Stimulated activated CD4-positive, alpha-beta T cell treated with anti-CD3 and anti-CD28 coated beads, Interleukin-12 subunit alpha, Interleukin-12 subunit beta, amount 100 ng/mL, for 48 hours (primary cell): ENCODE results near the gene GRIK1.
"Not testable (repeated sequence)": the region's sequence is repeated elsewhere in the genome, so short reads cannot be mapped to it uniquely, and the experiment has no call there.

Experiments
- DNase-seq, 3 donors: peaks; one replicate each; pipeline ENCODE4 v3.0.0-alpha.2; 2020; ENCODE audit warnings: low read depth in 2 of 3, low spot score in 1 of 3

Gene GRIK1

DNA sequence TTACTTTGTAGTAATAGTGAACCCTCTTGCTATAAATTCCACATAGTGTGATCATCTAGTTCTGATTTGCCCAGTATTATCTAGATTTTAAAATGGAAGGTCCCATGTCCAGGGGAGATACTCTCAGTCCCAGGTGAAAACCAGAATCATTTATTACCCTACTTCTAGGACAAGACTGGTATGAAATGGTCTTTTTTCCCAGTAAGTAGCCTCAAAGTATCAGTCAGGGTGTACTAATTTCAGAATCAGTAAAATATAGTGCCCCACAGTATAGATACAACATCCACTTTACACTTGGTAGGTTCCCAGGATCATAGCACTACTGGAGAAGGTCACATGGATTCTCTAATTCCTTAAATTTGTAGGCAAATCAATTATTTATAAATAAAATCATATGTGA lies 318.3 kb downstream of the GRIK1 start:
- DNase-seq, result no peak

DNA sequence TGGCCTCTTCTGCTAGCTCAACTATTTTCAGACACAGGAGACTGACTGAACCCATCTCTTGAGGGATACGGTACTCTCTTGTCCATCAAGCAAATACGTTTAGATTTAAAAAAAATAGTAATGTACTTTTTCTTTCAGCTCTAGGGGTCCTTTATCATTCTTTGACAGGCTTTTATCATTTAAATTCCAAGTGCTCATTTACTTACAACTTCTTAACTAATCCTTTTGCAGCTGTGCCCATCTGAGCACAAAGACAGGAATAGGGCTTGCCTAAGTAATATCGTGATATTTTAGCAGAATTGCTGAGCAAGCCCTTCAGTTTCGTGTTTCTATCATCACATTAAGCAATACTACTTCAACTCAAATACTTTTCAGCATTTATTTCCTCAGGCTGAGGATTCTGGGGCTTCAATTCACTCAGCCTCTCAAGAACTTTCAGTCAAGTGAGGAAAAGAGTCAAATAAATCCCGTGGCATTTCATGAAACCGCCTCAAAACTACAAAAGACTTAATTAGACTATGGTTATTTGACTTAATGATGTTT lies 323.5 kb downstream of the GRIK1 start:
- no peak for DNase-seq

DNA sequence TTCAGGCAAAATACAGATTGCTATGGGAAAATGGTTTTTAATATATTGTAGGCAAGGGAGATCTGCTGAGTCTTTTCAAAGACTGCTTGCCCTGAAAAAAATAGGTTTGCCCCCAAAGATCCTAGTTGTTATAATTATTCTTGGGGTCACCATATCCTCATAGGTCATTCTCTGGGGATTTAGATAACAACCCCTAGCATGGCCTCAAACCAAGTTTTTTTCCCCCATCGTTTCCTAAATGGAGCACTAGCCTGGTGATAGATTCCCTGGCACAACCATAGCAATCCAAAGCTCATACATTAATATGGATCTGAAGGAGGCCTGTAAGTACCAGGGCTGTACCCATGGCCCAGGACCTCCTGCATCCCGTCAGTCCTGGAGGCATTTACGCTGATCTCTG lies 325.9 kb downstream of the GRIK1 start:
- no peak for DNase-seq

- no peak for DNase-seq
Observed at GRCh38 chr21:29613021-29613420, 326.8 kb downstream of the GRIK1 start.

DNA sequence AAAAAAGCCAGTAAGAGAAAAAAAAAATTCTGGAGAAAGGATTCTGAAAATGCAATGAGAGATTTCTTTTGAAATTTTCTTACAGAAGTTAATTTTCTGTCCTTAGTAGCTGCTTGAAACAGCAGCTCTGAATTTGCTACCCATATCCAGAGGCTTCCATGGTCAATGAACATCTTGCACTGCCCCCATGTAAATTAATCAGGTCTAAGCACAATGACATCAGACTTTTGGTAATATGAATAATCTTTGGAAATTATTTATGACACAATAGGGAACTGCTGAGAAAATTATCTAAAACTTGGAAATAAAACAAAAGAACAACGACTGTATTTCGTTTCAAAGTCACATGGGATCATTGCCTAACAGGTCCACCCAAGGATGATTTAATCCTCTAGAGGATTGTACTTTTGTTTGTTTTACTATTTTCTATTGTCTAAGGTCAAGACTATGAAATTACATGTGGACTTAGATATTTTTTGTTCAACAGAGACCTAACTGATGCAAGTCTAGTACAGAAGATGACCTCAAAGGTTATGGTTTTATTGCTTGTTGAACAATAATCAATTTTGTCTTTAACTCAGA lies 328.9 kb downstream of the GRIK1 start:
- DNase-seq, result no peak

DNA sequence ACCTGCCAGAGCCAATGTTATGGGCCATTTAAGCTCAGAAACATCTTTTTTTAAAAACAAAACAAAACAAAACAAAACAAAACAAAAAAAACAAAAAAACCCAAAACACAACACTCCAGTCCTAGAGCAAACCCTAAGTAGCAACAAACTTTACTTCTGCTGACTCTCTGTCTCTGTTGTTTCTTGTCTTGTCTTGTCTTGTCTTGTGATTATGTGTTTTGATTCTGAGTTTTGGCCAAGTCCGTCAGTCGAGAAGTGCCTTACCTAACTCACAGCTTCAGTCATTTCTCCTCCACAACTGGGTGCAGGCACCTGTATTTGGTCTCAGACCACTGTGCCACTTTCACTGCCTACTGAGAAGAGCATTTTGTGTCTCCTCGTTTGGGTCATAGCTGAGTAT lies 333.2 kb downstream of the GRIK1 start:
- no peak for DNase-seq

DNA sequence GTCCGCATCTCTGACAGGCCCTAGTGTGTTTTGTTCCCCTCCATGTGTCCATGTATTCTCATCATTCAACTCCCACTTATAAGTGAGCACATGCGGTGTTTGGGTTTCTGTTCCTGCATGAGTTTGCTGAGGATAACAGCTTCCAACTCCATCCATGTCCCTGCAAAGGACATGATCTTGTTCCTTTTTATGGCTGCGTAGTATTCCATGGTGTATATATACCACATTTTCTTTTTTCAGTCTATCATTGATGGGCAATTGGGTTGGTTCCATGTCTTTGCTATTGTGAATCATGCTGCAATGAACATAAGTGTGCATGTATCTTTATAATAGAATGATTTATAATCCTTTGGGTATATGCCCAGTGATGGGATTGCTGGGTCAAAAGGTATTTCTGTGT lies 334.6 kb downstream of the GRIK1 start:
- not testable (repeated sequence) for DNase-seq

DNA sequence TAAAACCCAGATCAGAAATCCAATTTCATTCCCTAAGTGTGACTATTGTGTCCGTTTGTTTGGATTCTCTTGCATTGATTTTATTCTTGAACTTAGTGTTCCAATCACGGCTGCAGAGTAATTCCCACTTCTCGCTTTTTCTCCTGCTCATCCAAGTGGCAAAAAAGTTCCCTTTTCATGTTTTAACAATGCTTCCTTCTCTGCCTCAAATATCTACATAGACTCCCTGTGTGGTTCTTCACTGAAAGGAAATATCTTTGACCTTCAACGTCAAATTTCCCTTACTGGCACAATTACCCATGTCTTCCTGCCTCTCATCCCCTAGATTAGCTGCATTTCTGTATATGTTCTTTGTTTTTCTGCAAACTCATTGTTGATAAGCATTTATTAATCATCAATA lies 335.7 kb downstream of the GRIK1 start:
- no peak for DNase-seq

DNA sequence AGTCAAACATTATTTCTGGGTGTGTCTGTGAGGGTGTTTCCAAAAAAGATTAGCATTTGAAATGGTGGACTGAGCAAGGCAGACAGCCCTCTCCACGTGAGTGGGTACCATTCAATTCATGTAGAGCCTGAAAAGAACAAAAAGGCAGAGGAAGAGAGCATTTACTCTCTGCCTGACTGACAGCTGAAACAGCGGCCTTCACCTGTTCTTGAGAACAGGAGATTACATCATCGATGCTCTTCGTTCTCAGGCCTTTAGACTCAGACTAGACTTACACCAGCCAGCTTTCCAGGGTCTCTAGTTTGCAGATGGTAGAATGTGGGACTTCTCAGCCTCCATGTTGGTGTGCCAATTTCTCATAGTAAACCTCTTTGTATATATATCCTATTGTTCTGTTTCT lies 338.7 kb downstream of the GRIK1 start:
- no peak for DNase-seq

- DNase-seq, result no peak
Observed at GRCh38 chr21:29586696-29587095, 353.1 kb downstream of the GRIK1 start.

DNA sequence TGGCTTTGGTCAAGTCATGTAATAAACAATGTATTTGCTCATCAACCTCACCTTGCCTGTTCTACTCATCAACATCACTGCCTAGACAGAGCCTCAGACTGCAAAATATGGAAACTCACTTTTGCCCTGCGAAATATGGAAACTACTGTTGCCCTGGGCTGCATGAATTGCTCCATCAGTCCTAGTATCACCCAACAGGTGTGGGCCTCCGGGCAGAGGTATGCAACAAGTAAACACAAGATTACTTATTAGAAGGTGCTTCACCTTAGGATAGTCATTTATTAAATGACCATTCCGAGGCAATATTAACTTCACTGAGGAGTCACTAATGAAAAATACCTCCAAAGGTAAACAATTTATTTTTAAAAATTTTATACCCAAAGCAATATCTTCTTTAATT lies 354.3 kb downstream of the GRIK1 start:
- DNase-seq, result no peak

DNA sequence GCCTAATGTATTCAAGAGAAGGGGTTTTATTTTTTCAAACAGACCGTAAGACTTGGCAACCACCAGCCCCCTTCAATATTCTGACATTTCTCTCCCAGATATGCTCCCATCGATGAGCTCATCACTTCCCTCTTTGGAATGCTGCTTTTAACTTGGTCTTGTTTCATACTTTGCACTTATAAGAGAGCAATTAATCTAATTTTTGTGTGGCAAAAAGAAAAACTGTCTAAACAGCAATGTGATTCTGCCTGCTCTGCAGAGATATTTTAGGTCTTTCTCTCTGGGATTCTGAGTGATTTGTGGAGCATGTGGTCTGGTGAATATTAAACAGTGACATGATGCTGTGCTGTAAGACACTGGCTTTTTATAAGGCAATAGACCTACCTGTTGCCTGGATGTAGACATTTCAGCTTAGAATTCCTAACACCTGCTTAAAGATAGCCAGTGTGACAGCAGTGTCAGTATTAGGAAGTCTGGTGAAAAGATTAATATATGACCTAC lies 356.3 kb downstream of the GRIK1 start:
- no peak for DNase-seq

DNA sequence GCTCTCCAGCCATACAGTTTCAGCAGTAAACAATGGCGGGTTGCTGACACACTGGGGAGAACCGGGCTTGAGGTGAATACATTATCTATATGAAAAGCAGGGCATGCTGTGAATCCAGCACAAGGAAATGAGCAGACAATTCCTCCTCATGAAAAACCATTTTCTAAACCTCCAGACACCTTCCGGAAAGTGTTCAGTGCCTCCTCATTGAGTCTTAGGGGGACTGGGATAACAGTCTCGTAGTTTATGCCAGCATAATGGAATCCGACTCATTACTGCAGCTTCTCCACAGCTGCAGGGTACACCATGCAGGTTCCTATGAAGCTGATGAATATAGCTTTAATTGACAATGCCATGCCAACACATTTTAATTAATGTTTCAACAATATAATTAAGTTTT lies 356.9 kb downstream of the GRIK1 start:
- no peak for DNase-seq

- no peak for DNase-seq
Observed at GRCh38 chr21:29581393-29581792, 358.4 kb downstream of the GRIK1 start.

DNA sequence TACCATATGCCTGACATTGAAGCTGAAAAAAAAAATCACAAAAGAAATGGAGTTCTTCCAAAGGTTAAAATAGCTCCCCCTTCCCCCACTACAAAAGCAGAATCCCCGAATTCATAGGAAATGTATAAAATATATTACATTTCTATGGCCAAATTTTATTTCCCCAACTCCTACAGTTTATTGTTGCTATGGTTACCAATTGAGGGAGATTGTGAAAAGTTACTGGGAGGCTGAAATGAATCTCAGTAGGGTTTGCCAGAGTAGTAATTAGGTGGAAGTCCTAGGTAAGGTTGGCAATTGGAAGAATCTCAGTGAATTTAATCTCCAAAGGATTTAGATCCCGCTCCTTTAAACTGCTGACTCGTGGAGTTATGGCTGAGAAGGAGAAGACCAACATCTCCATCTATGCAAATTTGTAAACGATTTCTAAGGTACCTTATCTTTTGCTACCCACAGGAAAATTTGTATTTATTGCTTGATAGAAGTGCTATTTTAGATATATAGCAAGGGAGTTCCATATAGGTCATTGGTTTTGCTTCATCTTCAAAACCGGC lies 359.0 kb downstream of the GRIK1 start:
- DNase-seq, result no peak

- no peak for DNase-seq
Observed at GRCh38 chr21:29578306-29578705, 361.5 kb downstream of the GRIK1 start.

DNA sequence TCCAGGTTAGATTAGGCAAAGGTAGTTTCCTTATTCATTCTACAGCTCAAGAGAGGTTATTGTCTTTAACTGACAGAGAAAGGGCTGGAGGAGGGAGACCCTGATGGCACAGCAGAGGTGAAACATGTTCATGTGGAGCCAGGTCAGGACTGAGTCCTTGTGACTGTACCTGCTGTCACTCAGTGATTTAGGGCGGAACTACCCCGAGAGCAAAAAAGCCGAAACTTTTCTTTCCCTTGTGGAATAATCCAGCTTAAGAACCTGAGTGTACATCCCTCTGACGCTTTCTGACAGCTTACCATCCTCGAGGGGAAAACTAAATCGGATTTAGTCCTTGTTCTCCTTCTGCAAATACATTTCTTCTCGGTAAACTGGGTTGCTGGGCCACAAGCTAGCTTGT lies 367.8 kb downstream of the GRIK1 start:
- DNase-seq, result no peak

- DNase-seq, result no peak
Observed at GRCh38 chr21:29568020-29568697, 371.6 kb downstream of the GRIK1 start.

GRCh38 chr21:29557931-29558725 lies 381.7 kb downstream of the GRIK1 start:
- DNase-seq, result no peak

- no peak for DNase-seq
Observed at GRCh38 chr21:29557200-29557599, 382.6 kb downstream of the GRIK1 start.

DNA sequence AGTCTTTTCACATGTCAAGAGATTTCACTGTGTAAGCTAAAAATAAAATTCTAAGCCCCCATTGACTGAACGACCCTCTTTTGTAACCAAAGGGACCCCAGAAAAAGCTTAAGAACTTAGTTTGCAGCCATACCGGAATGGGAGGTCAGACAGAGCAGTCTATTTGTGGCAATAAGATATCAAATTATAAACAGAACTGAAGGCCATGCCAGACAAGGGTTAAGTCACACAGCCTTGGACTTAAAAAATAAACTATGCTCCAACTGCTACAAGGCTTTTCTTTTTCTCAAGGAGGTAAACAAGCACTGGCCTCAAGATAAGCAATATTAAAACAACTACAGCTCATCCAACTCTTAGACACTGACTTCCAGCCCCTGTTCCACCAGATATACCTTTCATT lies 384.2 kb downstream of the GRIK1 start:
- no peak for DNase-seq

GRCh38 chr21:29550205-29550604 lies 389.6 kb downstream of the GRIK1 start:
- DNase-seq, result no peak
